ENCODE measurements around the gene OR1L8.

DNA sequence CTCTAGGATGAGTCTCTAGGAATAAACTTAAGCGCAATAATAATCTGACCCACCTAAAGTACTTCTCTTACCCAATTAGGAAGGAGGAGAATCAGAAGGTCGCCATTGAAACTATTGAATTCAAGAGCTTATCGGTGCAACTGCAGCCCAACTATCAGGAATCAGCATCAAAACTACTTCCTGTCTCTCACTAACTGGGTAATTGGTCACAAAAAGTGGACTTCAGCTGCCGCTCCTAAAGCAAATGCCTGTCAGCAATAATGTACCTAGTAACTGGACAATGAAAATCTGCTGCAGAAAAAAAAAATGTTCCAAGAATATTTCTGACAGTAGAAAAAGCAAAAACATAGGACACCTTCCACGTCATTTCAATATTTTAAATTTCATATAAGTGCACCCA, 3.3 kb downstream of the OR1L8 start:
- TF ChIP-seq, protein P1, sequence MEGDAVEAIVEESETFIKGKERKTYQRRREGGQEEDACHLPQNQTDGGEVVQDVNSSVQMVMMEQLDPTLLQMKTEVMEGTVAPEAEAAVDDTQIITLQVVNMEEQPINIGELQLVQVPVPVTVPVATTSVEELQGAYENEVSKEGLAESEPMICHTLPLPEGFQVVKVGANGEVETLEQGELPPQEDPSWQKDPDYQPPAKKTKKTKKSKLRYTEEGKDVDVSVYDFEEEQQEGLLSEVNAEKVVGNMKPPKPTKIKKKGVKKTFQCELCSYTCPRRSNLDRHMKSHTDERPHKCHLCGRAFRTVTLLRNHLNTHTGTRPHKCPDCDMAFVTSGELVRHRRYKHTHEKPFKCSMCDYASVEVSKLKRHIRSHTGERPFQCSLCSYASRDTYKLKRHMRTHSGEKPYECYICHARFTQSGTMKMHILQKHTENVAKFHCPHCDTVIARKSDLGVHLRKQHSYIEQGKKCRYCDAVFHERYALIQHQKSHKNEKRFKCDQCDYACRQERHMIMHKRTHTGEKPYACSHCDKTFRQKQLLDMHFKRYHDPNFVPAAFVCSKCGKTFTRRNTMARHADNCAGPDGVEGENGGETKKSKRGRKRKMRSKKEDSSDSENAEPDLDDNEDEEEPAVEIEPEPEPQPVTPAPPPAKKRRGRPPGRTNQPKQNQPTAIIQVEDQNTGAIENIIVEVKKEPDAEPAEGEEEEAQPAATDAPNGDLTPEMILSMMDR (conservative IDR thresholded peaks at IDR 0.05 in 1 of 2, IDR thresholded peaks at IDR 0.05 in 1 of 2; ENCODE audit: extremely low read depth in 1 of 2, insufficient read depth in 1 of 2, low read depth in 1 of 2, low read length in 2 of 2), result no peak
- no peak for TF ChIP-seq EZH2 (IDR thresholded peaks at IDR 0.05; ENCODE audit: borderline replicate concordance, low read length)
